ENCODE results near the gene CCDC69. TPM values are rescaled to one million over a fixed set of nuclear protein-coding genes. Genes with fewer than 3 reads are reported as not detected.
A peak's percentile ranks its signal among the peaks of the same experiment; 100 is the strongest.

CCDC69 gene
- total RNA-seq, 2 experiments from 2014 or later: 68.0 to 68.9 TPM

DNA sequence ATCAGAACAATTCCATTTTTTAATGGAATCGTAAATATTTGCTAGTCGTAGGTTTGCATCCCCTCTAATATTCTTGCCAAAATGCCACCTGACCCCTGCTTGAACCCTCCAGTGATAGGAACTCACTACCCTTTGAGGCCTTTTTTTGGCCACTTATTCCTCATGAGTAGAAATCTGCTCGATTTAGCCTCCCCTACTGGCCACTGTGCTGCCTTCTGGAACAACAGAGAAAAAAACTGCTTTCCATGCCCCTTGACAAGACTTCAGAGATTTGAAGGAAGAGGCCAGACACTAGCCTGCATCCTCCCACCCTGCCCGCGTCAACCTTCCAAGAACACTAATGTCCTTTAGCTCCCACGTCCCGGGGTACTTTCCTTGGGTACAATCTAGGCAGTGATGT is 4.1 kb downstream of the CCDC69 start:
- H3K4me1 Mint-ChIP-seq (ENCODE audit: low read depth): peaks cover 93% of the 10 kb centered on the region
- ATAC-seq (ENCODE audit: poor library complexity) (no peak), DNase-seq (peak in 1 of 14 experiments; percentile 26)
- H3K4me3 Mint-ChIP-seq: peak overlapping the region; percentile 92
- H3K27me3 ChIP-seq (ENCODE audit: control insufficient read depth in 1 of 2, insufficient read depth in 2 of 2, low read length in 2 of 2): no peaks in the 10 kb centered on the region
- peaks cover 53% of the 10 kb centered on the region for H3K36me3 ChIP-seq (ENCODE audit: insufficient read depth, low read length)
- peak overlapping the region; percentile 94 for H3K27ac Mint-ChIP-seq
- no peak overlapping the region for H3K4me3 ChIP-seq (ENCODE audit: low read length)
- TF ChIP-seq, protein P1, sequence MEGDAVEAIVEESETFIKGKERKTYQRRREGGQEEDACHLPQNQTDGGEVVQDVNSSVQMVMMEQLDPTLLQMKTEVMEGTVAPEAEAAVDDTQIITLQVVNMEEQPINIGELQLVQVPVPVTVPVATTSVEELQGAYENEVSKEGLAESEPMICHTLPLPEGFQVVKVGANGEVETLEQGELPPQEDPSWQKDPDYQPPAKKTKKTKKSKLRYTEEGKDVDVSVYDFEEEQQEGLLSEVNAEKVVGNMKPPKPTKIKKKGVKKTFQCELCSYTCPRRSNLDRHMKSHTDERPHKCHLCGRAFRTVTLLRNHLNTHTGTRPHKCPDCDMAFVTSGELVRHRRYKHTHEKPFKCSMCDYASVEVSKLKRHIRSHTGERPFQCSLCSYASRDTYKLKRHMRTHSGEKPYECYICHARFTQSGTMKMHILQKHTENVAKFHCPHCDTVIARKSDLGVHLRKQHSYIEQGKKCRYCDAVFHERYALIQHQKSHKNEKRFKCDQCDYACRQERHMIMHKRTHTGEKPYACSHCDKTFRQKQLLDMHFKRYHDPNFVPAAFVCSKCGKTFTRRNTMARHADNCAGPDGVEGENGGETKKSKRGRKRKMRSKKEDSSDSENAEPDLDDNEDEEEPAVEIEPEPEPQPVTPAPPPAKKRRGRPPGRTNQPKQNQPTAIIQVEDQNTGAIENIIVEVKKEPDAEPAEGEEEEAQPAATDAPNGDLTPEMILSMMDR (IDR thresholded peaks at IDR 0.05): no peak
- POLR2A ChIA-PET: no interaction called here
- no peaks in the 10 kb centered on the region for H3K9me3 ChIP-seq (ENCODE audit: control insufficient read depth in 1 of 2, insufficient read depth in 1 of 2, low read length in 2 of 2)
- CTCF ChIA-PET: interaction anchor here (0.6 kb wide), 1 partner anchor 49 kb away, joined by 3 read pairs; no protein-coding TSS in a partner anchor
- no peaks in the 10 kb centered on the region for H3K9me3 Mint-ChIP-seq
- peak overlapping the region; percentile 92 to 94 for H3K27ac ChIP-seq (ENCODE audit: low read depth in 1 of 2, low read length in 2 of 2)
- H3K27me3 Mint-ChIP-seq: no peaks in the 10 kb centered on the region
- peaks cover 82% of the 10 kb centered on the region for H3K36me3 Mint-ChIP-seq (ENCODE audit: low read depth)
- peaks cover 90% of the 10 kb centered on the region for H3K4me1 ChIP-seq (ENCODE audit: insufficient read depth, low read length)
- intact Hi-C loops (cut with DNase I, micrococcal nuclease): loop anchor here in 1 of 2 experiments (10.0 kb wide), 1 partner anchor 555 kb away; the partner anchor contains the start of gene G3BP1

DNA sequence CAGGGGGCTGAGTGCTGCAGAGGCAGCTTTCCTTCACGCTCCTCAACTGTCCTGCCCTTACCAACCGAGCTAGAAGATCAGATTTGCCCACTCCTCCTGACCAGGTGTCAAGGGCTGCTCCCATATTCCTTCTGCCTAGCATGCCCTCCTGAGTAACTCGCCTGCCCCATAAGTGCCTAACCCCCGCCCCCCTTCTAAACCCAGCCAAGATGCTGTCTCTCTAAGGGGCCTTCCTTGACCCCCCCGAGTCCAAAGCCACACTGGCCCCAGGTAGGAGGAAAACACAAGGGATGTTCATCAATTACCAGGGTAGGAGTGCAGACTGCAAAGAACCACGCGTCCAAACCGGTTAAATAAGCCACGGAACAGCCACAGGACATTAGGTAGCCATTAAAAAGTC is 4.8 kb downstream of the CCDC69 start:
- Mint-ChIP-seq H3K4me1 (ENCODE audit: low read depth) (peaks cover 93% of the 10 kb centered on the region), H3K4me3 (peak overlapping the region; percentile 7), H3K27me3 (no peaks in the 10 kb centered on the region), H3K36me3 (ENCODE audit: low read depth) (peaks cover 86% of the 10 kb centered on the region), H3K27ac (peak overlapping the region; percentile 94), H3K9me3 (no peaks in the 10 kb centered on the region)
- Histone ChIP-seq H3K9me3 (ENCODE audit: control insufficient read depth in 1 of 2, insufficient read depth in 1 of 2, low read length in 2 of 2) (no peaks in the 10 kb centered on the region), H3K27me3 (ENCODE audit: control insufficient read depth in 1 of 2, insufficient read depth in 2 of 2, low read length in 2 of 2) (no peaks in the 10 kb centered on the region), H3K36me3 (ENCODE audit: insufficient read depth, low read length) (peaks cover 58% of the 10 kb centered on the region), H3K4me1 (ENCODE audit: insufficient read depth, low read length) (peaks cover 92% of the 10 kb centered on the region), H3K4me3 (ENCODE audit: low read length) (no peak overlapping the region), H3K27ac (ENCODE audit: low read depth in 1 of 2, low read length in 2 of 2) (peak overlapping the region; percentile 60 to 94)
- ChIA-PET POLR2A (interaction anchor here (1.2 kb wide), 1 partner anchor 17 kb away, joined by 3 read pairs; no protein-coding TSS in a partner anchor), CTCF (interaction anchor here (0.6 to 1.3 kb wide), 2 partner anchors 48 to 79 kb away, joined by 3 read pairs; no protein-coding TSS in a partner anchor)
- intact Hi-C loops (cut with DNase I, micrococcal nuclease): no loop called here
- DNase-seq (no peak), ATAC-seq (ENCODE audit: poor library complexity) (no peak)
- TF ChIP-seq, protein P1 (IDR thresholded peaks at IDR 0.05): no peak

DNA sequence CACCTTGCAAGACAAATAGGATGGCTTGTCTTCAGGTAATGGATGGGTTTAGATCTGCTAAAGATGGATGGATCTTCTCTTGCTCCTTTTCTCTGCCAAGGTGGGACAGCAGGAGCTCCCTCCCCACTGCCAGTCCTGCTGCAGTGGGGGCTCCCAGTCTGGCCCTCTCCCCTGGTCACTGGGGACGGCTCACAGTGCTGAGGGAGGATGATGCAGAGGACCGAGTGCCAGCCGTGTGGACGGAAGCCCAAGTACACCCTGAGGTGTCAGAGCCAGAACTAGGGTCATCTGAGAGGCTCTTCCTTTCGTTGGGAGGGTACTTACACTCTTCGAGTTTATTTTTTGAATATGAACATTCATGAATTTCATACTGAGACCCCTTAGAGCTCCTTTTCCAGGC is 5.7 kb downstream of the CCDC69 start:
- CTCF ChIA-PET: interaction anchor here (1.3 to 1.6 kb wide), 2 partner anchors 9 to 78 kb away, joined by 3 to 4 read pairs; no protein-coding TSS in a partner anchor
- DNase-seq (no peak), ATAC-seq (ENCODE audit: poor library complexity) (no peak)
- POLR2A ChIA-PET: interaction anchor here (1.2 kb wide), 1 partner anchor 16 kb away, joined by 3 read pairs; no protein-coding TSS in a partner anchor
- peaks cover 58% of the 10 kb centered on the region for H3K36me3 ChIP-seq (ENCODE audit: insufficient read depth, low read length)
- peaks cover 98% of the 10 kb centered on the region for H3K4me1 Mint-ChIP-seq (ENCODE audit: low read depth)
- H3K27me3 ChIP-seq (ENCODE audit: control insufficient read depth in 1 of 2, insufficient read depth in 2 of 2, low read length in 2 of 2): no peaks in the 10 kb centered on the region
- no peak overlapping the region for H3K4me3 ChIP-seq (ENCODE audit: low read length)
- peaks cover 84% of the 10 kb centered on the region for H3K36me3 Mint-ChIP-seq (ENCODE audit: low read depth)
- no peaks in the 10 kb centered on the region for H3K9me3 Mint-ChIP-seq
- H3K4me1 ChIP-seq (ENCODE audit: insufficient read depth, low read length): peaks cover 99% of the 10 kb centered on the region
- TF ChIP-seq, protein P1 (IDR thresholded peaks at IDR 0.05): no peak
- no peaks in the 10 kb centered on the region for H3K27me3 Mint-ChIP-seq
- H3K4me3 Mint-ChIP-seq: peak overlapping the region; percentile 7
- H3K27ac Mint-ChIP-seq: peak overlapping the region; percentile 94
- intact Hi-C loops (cut with DNase I, micrococcal nuclease): no loop called here
- no peaks in the 10 kb centered on the region for H3K9me3 ChIP-seq (ENCODE audit: control insufficient read depth in 1 of 2, insufficient read depth in 1 of 2, low read length in 2 of 2)
- H3K27ac ChIP-seq (ENCODE audit: low read depth in 1 of 2, low read length in 2 of 2): peak overlapping the region; percentile 60 to 94

Data from CD4-positive, alpha-beta T cell (primary cell).